Trophoblast cell (in vitro differentiated cells and primary cell): Measurements from ENCODE around the gene GRB14.

Experiments used
- DNase-seq, 2 donors: peaks; one replicate each; pipeline ENCODE4 v3.0.0-alpha.2; 2016
- H2AFZ ChIP-seq: 2 replicates; pipeline ENCODE4 v1.6.1; 2013; ENCODE audit warnings: low read length, moderate library complexity, mild to moderate bottlenecking; ENCODE audit not compliant: insufficient read depth, poor library complexity
- H2AK5ac ChIP-seq: 2 replicates; pipeline ENCODE4 v1.6.1; 2013; ENCODE audit warnings: mild to moderate bottlenecking, low read length
- H2BK120ac ChIP-seq: 2 replicates; pipeline ENCODE4 v1.6.1; 2013; ENCODE audit warnings: low read length, mild to moderate bottlenecking, moderate library complexity; ENCODE audit not compliant: insufficient read depth, poor library complexity
- H2BK12ac ChIP-seq: 2 replicates; pipeline ENCODE4 v1.6.1; 2013; ENCODE audit warnings: mild to moderate bottlenecking, low read length, moderate library complexity
- H2BK5ac ChIP-seq: 2 replicates; pipeline ENCODE4 v1.6.1; 2013; ENCODE audit warnings: low read length, low read depth, moderate library complexity, mild to moderate bottlenecking; ENCODE audit not compliant: poor library complexity
- H3K14ac ChIP-seq: 2 replicates; pipeline ENCODE4 v1.6.1; 2013; ENCODE audit warnings: mild to moderate bottlenecking, low read length
- H3K18ac ChIP-seq: 2 replicates; pipeline ENCODE4 v1.6.1; 2013; ENCODE audit warnings: mild to moderate bottlenecking, low read length
- H3K23ac ChIP-seq: 2 replicates; pipeline ENCODE4 v1.6.1; 2013; ENCODE audit warnings: low read length
- H3K27ac ChIP-seq: 2 replicates; pipeline ENCODE4 v1.5.1; 2013; ENCODE audit warnings: low read depth, mild to moderate bottlenecking, inconsistent platforms, low read length, moderate library complexity
- H3K27me3 ChIP-seq: 2 replicates; pipeline ENCODE4 v1.6.1; 2013; ENCODE audit warnings: inconsistent platforms, mild to moderate bottlenecking, low read length, moderate library complexity; ENCODE audit not compliant: insufficient read depth
- H3K36me3 ChIP-seq, 2 experiments: 1 replicate in 1 of 2; 2 replicates in 1 of 2; pipeline ENCODE4 v1.6.1; 2013; ENCODE audit warnings: low read length in 2 of 2, mild to moderate bottlenecking in 2 of 2, moderate library complexity in 1 of 2; ENCODE audit not compliant: insufficient read depth in 2 of 2, control insufficient read depth in 1 of 2
- H3K4ac ChIP-seq: 2 replicates; pipeline ENCODE4 v1.6.1; 2013; ENCODE audit warnings: low read depth, mild to moderate bottlenecking, low read length, moderate library complexity
- H3K4me1 ChIP-seq, 2 experiments: 1 replicate in 1 of 2; 2 replicates in 1 of 2; pipeline ENCODE4 v1.6.1; 2013; ENCODE audit warnings: low read length in 2 of 2, mild to moderate bottlenecking in 2 of 2, moderate library complexity in 1 of 2; ENCODE audit not compliant: insufficient read depth in 2 of 2, control insufficient read depth in 1 of 2
- H3K4me2 ChIP-seq: 2 replicates; pipeline ENCODE4 v1.6.1; 2013; ENCODE audit warnings: inconsistent platforms, mild to moderate bottlenecking, low read length, moderate library complexity
- H3K4me3 ChIP-seq: 2 replicates; pipeline ENCODE4 v1.5.1; 2013; ENCODE audit warnings: mild to moderate bottlenecking, low read depth, low read length, inconsistent platforms
- H3K79me1 ChIP-seq: one replicate; pipeline ENCODE4 v1.6.1; 2013; ENCODE audit warnings: low read length
- H3K79me2 ChIP-seq: 2 replicates; pipeline ENCODE4 v1.6.1; 2013; ENCODE audit warnings: low read length, mild to moderate bottlenecking; ENCODE audit not compliant: control insufficient read depth, insufficient read depth, poor library complexity
- H3K9ac ChIP-seq: 2 replicates; pipeline ENCODE4 v1.6.1; 2013; ENCODE audit warnings: mild to moderate bottlenecking, low read length
- H3K9me3 ChIP-seq: 2 replicates; pipeline ENCODE4 v1.6.1; 2013; ENCODE audit warnings: low read depth, mild to moderate bottlenecking, control low read depth, inconsistent platforms, low read length; ENCODE audit not compliant: insufficient read depth
- H4K12ac ChIP-seq: 2 replicates; pipeline ENCODE4 v1.6.1; 2013; ENCODE audit warnings: low read depth, mild to moderate bottlenecking, low read length, moderate library complexity
- H4K8ac ChIP-seq: 2 replicates; pipeline ENCODE4 v1.6.1; 2013; ENCODE audit warnings: low read depth, mild to moderate bottlenecking, low read length, moderate library complexity
- H4K91ac ChIP-seq: one replicate; pipeline ENCODE4 v1.6.1; 2013; ENCODE audit warnings: low read depth, mild to moderate bottlenecking, low read length, moderate library complexity
- WGBS: extraction: QIAGEN DNeasy Blood & Tissue Kit; methylation state at CpG from one replicate; pipeline ENCODE4 v1.1.7; 2013; ENCODE audit warnings: missing lambda C conversion rate; ENCODE audit not compliant: insufficient read length, insufficient coverage; ENCODE audit errors: extremely low coverage; 5-methylcytosine and 5-hydroxymethylcytosine counted together

The GRB14 gene

GRCh38 chr2:164568317-164568716 lies 53.0 kb downstream of the GRB14 start:
- Histone ChIP-seq H2BK12ac (no peak overlapping the region), H4K8ac (no peak overlapping the region), H2BK120ac (no peak overlapping the region), H3K9ac (no peak overlapping the region), H2AFZ (no peak overlapping the region), H3K4me1 (no peaks in the 10 kb centered on the region), H4K91ac (no peak overlapping the region), H3K36me3 (no peaks in the 10 kb centered on the region), H3K9me3 (no peaks in the 10 kb centered on the region), H2BK5ac (no peak overlapping the region), H3K27ac (no peak overlapping the region), H3K4me3 (no peak overlapping the region), H3K4me2 (no peak overlapping the region), H3K79me2 (no peaks in the 10 kb centered on the region), H3K79me1 (peaks cover 2% of the 10 kb centered on the region), H4K12ac (no peak overlapping the region), H3K23ac (no peak overlapping the region), H3K14ac (no peak overlapping the region), H3K18ac (no peak overlapping the region), H3K27me3 (no peaks in the 10 kb centered on the region), H3K4ac (no peak overlapping the region), H2AK5ac (no peak overlapping the region)
- no CpG with 5 or more reads among the region's 5 CpGs for WGBS
- no peak for DNase-seq

- Histone ChIP-seq H3K4me3 (no peak overlapping the region), H2BK5ac (no peak overlapping the region), H3K36me3 (no peaks in the 10 kb centered on the region), H3K79me2 (no peaks in the 10 kb centered on the region), H3K18ac (no peak overlapping the region), H3K14ac (no peak overlapping the region), H2AFZ (no peak overlapping the region), H3K4me1 (no peaks in the 10 kb centered on the region), H3K9me3 (no peaks in the 10 kb centered on the region), H3K79me1 (peaks cover 2% of the 10 kb centered on the region), H4K8ac (no peak overlapping the region), H3K4me2 (no peak overlapping the region), H2BK120ac (no peak overlapping the region), H3K27ac (no peak overlapping the region), H2BK12ac (no peak overlapping the region), H3K27me3 (no peaks in the 10 kb centered on the region), H4K12ac (no peak overlapping the region), H2AK5ac (no peak overlapping the region), H3K23ac (no peak overlapping the region), H4K91ac (no peak overlapping the region), H3K4ac (no peak overlapping the region), H3K9ac (no peak overlapping the region)
- DNase-seq, result no peak
- WGBS, result no CpG with 5 or more reads among the region's 3 CpGs
Measured at GRCh38 chr2:164567335-164567989, 53.8 kb downstream of the GRB14 start.

- H3K27me3 ChIP-seq, result no peaks in the 10 kb centered on the region
- no peak for DNase-seq
- H3K4me2 ChIP-seq, result no peak overlapping the region
- H3K9ac ChIP-seq, result no peak overlapping the region
- H2BK120ac ChIP-seq, result no peak overlapping the region
- no peak overlapping the region for H3K4me3 ChIP-seq
- no peak overlapping the region for H2BK12ac ChIP-seq
- H3K79me1 ChIP-seq, result peaks cover 2% of the 10 kb centered on the region
- no peak overlapping the region for H3K23ac ChIP-seq
- H2AFZ ChIP-seq, result no peak overlapping the region
- H2AK5ac ChIP-seq, result no peak overlapping the region
- H3K4ac ChIP-seq, result no peak overlapping the region
- H3K9me3 ChIP-seq, result no peaks in the 10 kb centered on the region
- no CpG with 5 or more reads among the region's 4 CpGs for WGBS
- H3K27ac ChIP-seq, result no peak overlapping the region
- no peaks in the 10 kb centered on the region for H3K36me3 ChIP-seq
- H2BK5ac ChIP-seq, result no peak overlapping the region
- no peak overlapping the region for H4K91ac ChIP-seq
- H3K79me2 ChIP-seq, result no peaks in the 10 kb centered on the region
- H3K14ac ChIP-seq, result no peak overlapping the region
- no peak overlapping the region for H4K8ac ChIP-seq
- no peaks in the 10 kb centered on the region for H3K4me1 ChIP-seq
- H4K12ac ChIP-seq, result no peak overlapping the region
- no peak overlapping the region for H3K18ac ChIP-seq
Measured at GRCh38 chr2:164565359-164565758, 55.9 kb downstream of the GRB14 start.

- H3K36me3 ChIP-seq, result no peaks in the 10 kb centered on the region
- H3K23ac ChIP-seq, result no peak overlapping the region
- H3K4me3 ChIP-seq, result no peak overlapping the region
- H4K12ac ChIP-seq, result no peak overlapping the region
- peaks cover 2% of the 10 kb centered on the region for H3K79me1 ChIP-seq
- H2AFZ ChIP-seq, result no peak overlapping the region
- H3K4me1 ChIP-seq, result no peaks in the 10 kb centered on the region
- H3K9ac ChIP-seq, result no peak overlapping the region
- no peak overlapping the region for H3K4ac ChIP-seq
- no peaks in the 10 kb centered on the region for H3K79me2 ChIP-seq
- no peak overlapping the region for H2BK5ac ChIP-seq
- H3K27me3 ChIP-seq, result no peaks in the 10 kb centered on the region
- no peaks in the 10 kb centered on the region for H3K9me3 ChIP-seq
- no peak for DNase-seq
- no peak overlapping the region for H4K8ac ChIP-seq
- H4K91ac ChIP-seq, result no peak overlapping the region
- H3K18ac ChIP-seq, result no peak overlapping the region
- no peak overlapping the region for H2AK5ac ChIP-seq
- no peak overlapping the region for H3K4me2 ChIP-seq
- H3K27ac ChIP-seq, result no peak overlapping the region
- H2BK120ac ChIP-seq, result no peak overlapping the region
- H3K14ac ChIP-seq, result no peak overlapping the region
- H2BK12ac ChIP-seq, result no peak overlapping the region
Measured at GRCh38 chr2:164562666-164563065, 58.6 kb downstream of the GRB14 start.
